Erythroblast (primary cell): ENCODE data around the gene PNMA5.

Experiments
- GATA1 ChIP-seq: IDR thresholded peaks from 2 replicates; pipeline ENCODE4 v1.6.1; 2011; ENCODE audit warnings: low read depth, mild to moderate bottlenecking, control low read depth, low read length, moderate library complexity
- POLR2A ChIP-seq: IDR thresholded peaks from 2 replicates; pipeline ENCODE4 v1.6.1; 2011; ENCODE audit warnings: mild to moderate bottlenecking, low read length

DNA sequence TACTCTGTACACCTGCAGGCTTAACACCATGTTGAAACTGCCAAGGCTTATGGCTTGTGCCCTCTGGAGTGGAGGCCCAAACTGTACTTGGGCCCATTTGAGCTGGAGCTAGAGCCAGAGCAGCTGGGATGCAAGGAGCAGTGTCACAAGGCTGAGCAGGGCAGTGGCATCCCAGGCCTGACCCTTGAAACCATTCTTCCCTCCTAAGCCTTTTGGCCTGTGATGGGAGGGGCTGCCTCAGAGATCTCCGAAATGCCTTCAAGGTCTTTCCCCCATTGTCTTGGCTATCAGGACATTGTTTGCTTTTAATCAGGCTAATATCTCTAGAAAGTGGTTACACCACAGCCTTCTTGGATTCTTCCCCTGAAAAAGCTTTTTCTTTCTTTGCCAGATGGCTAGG, 10.9 kb upstream of the PNMA5 start:
- TF ChIP-seq POLR2A (no peak), GATA1 (no peak)
